HepG2 (cell line): ENCODE results near the gene HKDC1. TPM values are rescaled to one million over a fixed set of nuclear protein-coding genes. Genes with fewer than 3 reads are reported as not detected.

Experiments
- ARID5B ChIP-seq: IDR thresholded peaks from 2 replicates; pipeline ENCODE4 v1.4.0; 2020; ENCODE audit warnings: mild to moderate bottlenecking, missing genetic modification reagents
- ARNT2 ChIP-seq: sonication (generic); formaldehyde crosslinking; IDR thresholded peaks from 2 replicates; pipeline ENCODE4 v1.8.0; 2022; ENCODE audit warnings: mild to moderate bottlenecking, low read depth, missing genetic modification reagents, moderate library complexity
- ELF1 ChIP-seq: sonication (generic); formaldehyde crosslinking; IDR thresholded peaks from 2 replicates; pipeline ENCODE4 v1.4.0; 2020; ENCODE audit warnings: missing genetic modification reagents
- HMGXB4 ChIP-seq, 2 experiments: sonication (generic) in 1 of 2; formaldehyde crosslinking in 1 of 2; IDR thresholded peaks; 2 replicates each; pipeline versions ENCODE4 v1.4.0 to v1.6.1; 2018 to 2020; ENCODE audit warnings: missing genetic modification reagents in 2 of 2, borderline replicate concordance in 1 of 2, low read depth in 1 of 2, mild to moderate bottlenecking in 1 of 2, missing biosample characterization in 1 of 2
- KAT2B ChIP-seq: fragments of 150-350 bp; IDR thresholded peaks from 2 replicates; pipeline ENCODE4 v1.6.1; 2014; ENCODE audit warnings: low read depth, low read length, borderline replicate concordance
- MYC ChIP-seq: sonication (generic); formaldehyde crosslinking; IDR thresholded peaks from 2 replicates; pipeline ENCODE4 v1.9.0; 2021; ENCODE audit warnings: missing genetic modification reagents, borderline replicate concordance
- PAX8 ChIP-seq: sonication (generic); formaldehyde crosslinking; IDR thresholded peaks from 2 replicates; pipeline ENCODE4 v1.8.0; 2022; ENCODE audit warnings: mild to moderate bottlenecking, missing genetic modification reagents, borderline replicate concordance
- POLR2A ChIP-seq, 2 experiments: IDR thresholded peaks; 2 replicates each; pipeline ENCODE4 v1.6.1; 2011; ENCODE audit warnings: low read depth in 2 of 2, low read length in 2 of 2, mild to moderate bottlenecking in 1 of 2, moderate library complexity in 1 of 2; ENCODE audit not compliant: insufficient read depth in 1 of 2
- RCOR2 ChIP-seq: IDR thresholded peaks from 2 replicates; pipeline ENCODE4 v1.6.1; 2016; ENCODE audit warnings: missing biosample characterization, missing genetic modification reagents
- SALL1 ChIP-seq: sonication (generic); formaldehyde crosslinking; IDR thresholded peaks from 2 replicates; pipeline ENCODE4 v1.8.0; 2022; ENCODE audit warnings: mild to moderate bottlenecking, missing genetic modification reagents
- WIZ ChIP-seq: sonication (generic); formaldehyde crosslinking; IDR thresholded peaks from 2 replicates; pipeline ENCODE4 v1.5.1; 2020; ENCODE audit warnings: mild to moderate bottlenecking, missing genetic modification reagents
- ZFP36 ChIP-seq: fragments of 150-350 bp; IDR thresholded peaks from 2 replicates; pipeline ENCODE4 v1.6.1; 2018; ENCODE audit warnings: borderline replicate concordance, low read length, low read depth; ENCODE audit not compliant: partially characterized antibody
- ZNF383 ChIP-seq: sonication (generic); formaldehyde crosslinking; IDR thresholded peaks from 2 replicates; pipeline ENCODE4 v1.4.0; 2020; ENCODE audit warnings: missing genetic modification reagents, mild to moderate bottlenecking, borderline replicate concordance
- ZNF577 ChIP-seq: sonication (generic); formaldehyde crosslinking; IDR thresholded peaks from 2 replicates; pipeline ENCODE4 v1.4.0; 2020; ENCODE audit warnings: mild to moderate bottlenecking, low read depth, missing genetic modification reagents, borderline replicate concordance
- ZNF691 ChIP-seq: sonication (generic); formaldehyde crosslinking; IDR thresholded peaks from 2 replicates; pipeline ENCODE4 v1.4.0; 2020; ENCODE audit warnings: missing genetic modification reagents, low read depth, mild to moderate bottlenecking, borderline replicate concordance
- ZNF782 ChIP-seq: sonication (generic); formaldehyde crosslinking; IDR thresholded peaks from 2 replicates; pipeline ENCODE4 v1.4.0; 2020; ENCODE audit warnings: missing genetic modification reagents, mild to moderate bottlenecking, borderline replicate concordance
- polyA plus RNA-seq, 8 experiments: library from polyadenylated mRNA; depleted of rRNA in 3 of 8; stranded (reverse) in 7 of 8; unstranded in 1 of 8; fragments of >200 nt; fragmentation: Illumina TruSeq in 4 of 8; extraction: Trizol in 4 of 8; gene quantifications; 2 replicates each; pipeline versions ENCODE4 v1.2.1 to v1.2.3, GENCODE V29; 2011 to 2016; ENCODE audit warnings: low read depth in 4 of 8, missing spikeins in 1 of 8, mixed read lengths in 1 of 8; ENCODE audit not compliant: insufficient read depth in 1 of 8
- total RNA-seq, 5 experiments: library from RNA; depleted of rRNA; stranded (reverse); fragments of >200 nt; fragmentation: Illumina TruSeq; extraction: Trizol; gene quantifications; 2 replicates each; pipeline ENCODE4 v1.2.3, GENCODE V29; 2016; ENCODE audit warnings: low read depth in 1 of 5
- TF ChIP-seq, protein P1 (sequence below): IDR thresholded peaks from 2 replicates; pipeline ENCODE4 v1.6.1; 2016; ENCODE audit warnings: missing compliant biosample characterization, missing genetic modification reagents, borderline replicate concordance
- TF ChIP-seq, protein P2 (sequence below): sonication (generic); formaldehyde crosslinking; IDR thresholded peaks from 2 replicates; pipeline ENCODE4 v1.4.0; 2020; ENCODE audit warnings: mild to moderate bottlenecking, low read depth, missing genetic modification reagents

Gene HKDC1
- total and polyA plus RNA-seq, 2 of the 13 experiments (the other 11 are each of a cell fraction or from before 2014, with no cell fraction given): 8.1 to 12.4 TPM

GRCh38 chr10:69222157-69223027 is 2.3 kb downstream of the HKDC1 start (continued):
- TF ChIP-seq ZNF691 (CRISPR knock-in tag) (no peak), ZFP36 (no peak), KAT2B (no peak), ARNT2 (0 out of 2 replicates have a peak, but pooled peaks have one; percentile 51), HMGXB4 (CRISPR knock-in tag; IDR thresholded peaks at IDR 0.05; ENCODE audit: borderline replicate concordance in 1 of 2, low read depth in 1 of 2) (peak in 1 of 2 experiments; percentile 68; a peak in 1 of 4 replicates), ARID5B (peak; percentile 21; the same call in 1 of the 2 replicates), ELF1 (0 out of 2 replicates have a peak, but pooled peaks have one; percentile 27), SALL1 (no peak), RCOR2 (CRISPR knock-in tag) (peak; percentile 19), ZNF383 (no peak), PAX8 (no peak), ZNF577 (CRISPR knock-in tag) (no peak), POLR2A (IDR thresholded peaks at IDR 0.05; ENCODE audit: insufficient read depth in 1 of 2, low read depth in 2 of 2, low read length in 2 of 2) (0 out of 4 replicates have a peak, but pooled peaks of 1 of the 2 experiments have one; percentile 46), ZNF782 (CRISPR knock-in tag) (no peak), MYC (CRISPR knock-in tag) (peak; percentile 84), WIZ (no peak)
- TF ChIP-seq, protein P1, sequence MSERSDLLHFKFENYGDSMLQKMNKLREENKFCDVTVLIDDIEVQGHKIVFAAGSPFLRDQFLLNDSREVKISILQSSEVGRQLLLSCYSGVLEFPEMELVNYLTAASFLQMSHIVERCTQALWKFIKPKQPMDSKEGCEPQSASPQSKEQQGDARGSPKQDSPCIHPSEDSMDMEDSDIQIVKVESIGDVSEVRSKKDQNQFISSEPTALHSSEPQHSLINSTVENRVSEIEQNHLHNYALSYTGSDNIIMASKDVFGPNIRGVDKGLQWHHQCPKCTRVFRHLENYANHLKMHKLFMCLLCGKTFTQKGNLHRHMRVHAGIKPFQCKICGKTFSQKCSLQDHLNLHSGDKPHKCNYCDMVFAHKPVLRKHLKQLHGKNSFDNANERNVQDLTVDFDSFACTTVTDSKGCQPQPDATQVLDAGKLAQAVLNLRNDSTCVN (CRISPR knock-in tag): peak; percentile 38; the same call in 1 of the 2 replicates
- TF ChIP-seq, protein P2, sequence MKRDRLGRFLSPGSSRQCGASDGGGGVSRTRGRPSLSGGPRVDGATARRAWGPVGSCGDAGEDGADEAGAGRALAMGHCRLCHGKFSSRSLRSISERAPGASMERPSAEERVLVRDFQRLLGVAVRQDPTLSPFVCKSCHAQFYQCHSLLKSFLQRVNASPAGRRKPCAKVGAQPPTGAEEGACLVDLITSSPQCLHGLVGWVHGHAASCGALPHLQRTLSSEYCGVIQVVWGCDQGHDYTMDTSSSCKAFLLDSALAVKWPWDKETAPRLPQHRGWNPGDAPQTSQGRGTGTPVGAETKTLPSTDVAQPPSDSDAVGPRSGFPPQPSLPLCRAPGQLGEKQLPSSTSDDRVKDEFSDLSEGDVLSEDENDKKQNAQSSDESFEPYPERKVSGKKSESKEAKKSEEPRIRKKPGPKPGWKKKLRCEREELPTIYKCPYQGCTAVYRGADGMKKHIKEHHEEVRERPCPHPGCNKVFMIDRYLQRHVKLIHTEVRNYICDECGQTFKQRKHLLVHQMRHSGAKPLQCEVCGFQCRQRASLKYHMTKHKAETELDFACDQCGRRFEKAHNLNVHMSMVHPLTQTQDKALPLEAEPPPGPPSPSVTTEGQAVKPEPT (CRISPR knock-in tag): peak; percentile 54; the same call in 1 of the 2 replicates
